Subcutaneous adipose tissue (tissue), 4 donors: ENCODE results near the gene MIS18A. TPM values are rescaled to one million over a fixed set of nuclear protein-coding genes. Genes with fewer than 3 reads are reported as not detected.

ENCODE experiments used
- CTCF ChIP-seq: fragments of 450-650 bp; IDR thresholded peaks from one replicate; pipeline ENCODE4 v1.5.1; 2016; ENCODE audit warnings: low read depth, mild to moderate bottlenecking, control low read depth, antibody characterized with exemption, moderate library complexity
- total RNA-seq, 4 donors: library from RNA; depleted of rRNA; stranded (reverse); fragments of >200 nt; gene quantifications; one replicate each; pipeline ENCODE4 v1.1.0, GENCODE V29; 2016

MIS18A gene
- total RNA-seq, 4 donors from 2014 or later = 3.9 to 8.1 (median 4.9) TPM

- no peak for TF ChIP-seq CTCF
Observed at GRCh38 chr21:32303385-32303784, 24.5 kb upstream of the MIS18A start.

- no peak for TF ChIP-seq CTCF
Observed at GRCh38 chr21:32302560-32302959, 23.7 kb upstream of the MIS18A start.

- TF ChIP-seq CTCF = no peak
Observed at GRCh38 chr21:32301596-32301995, 22.7 kb upstream of the MIS18A start.

- TF ChIP-seq CTCF = no peak
Observed at GRCh38 chr21:32300117-32300681, 21.4 kb upstream of the MIS18A start.

GRCh38 chr21:32299695-32300094, 20.8 kb upstream of the MIS18A start:
- TF ChIP-seq CTCF = no peak

GRCh38 chr21:32298658-32299081, 19.8 kb upstream of the MIS18A start, which contains the start of gene MRAP:
TSS of gene MRAP (plus strand) at chr21:32298855. CDS start at chr21:32298972, 117 bp downstream.
- TF ChIP-seq CTCF = no peak

- TF ChIP-seq CTCF = no peak
Observed at GRCh38 chr21:32298148-32298559, 19.3 kb upstream of the MIS18A start.
